HepG2 (cell line): Measurements from ENCODE around the gene RILPL1. TPM values are rescaled to one million over a fixed set of nuclear protein-coding genes. Genes with fewer than 3 reads are reported as not detected.

Source experiments
- CBX1 ChIP-seq: IDR thresholded peaks from one replicate; pipeline ENCODE4 v1.6.1; 2016; ENCODE audit warnings: antibody characterized with exemption, low read depth
- GMEB1 ChIP-seq: sonication (generic); formaldehyde crosslinking; IDR thresholded peaks from 2 replicates; pipeline ENCODE4 v1.5.1; 2020; ENCODE audit warnings: missing genetic modification reagents, mild to moderate bottlenecking, borderline replicate concordance
- JUNB ChIP-seq: sonication (generic); formaldehyde crosslinking; IDR thresholded peaks from 2 replicates; pipeline ENCODE4 v1.8.0; 2022; ENCODE audit warnings: missing genetic modification reagents, mild to moderate bottlenecking, borderline replicate concordance
- MZF1 ChIP-seq: sonication (generic); formaldehyde crosslinking; IDR thresholded peaks from 2 replicates; pipeline ENCODE4 v1.8.1; 2023; ENCODE audit warnings: mild to moderate bottlenecking, missing genetic modification reagents, borderline replicate concordance
- POLR2G ChIP-seq: fragments of 200-400 bp; formaldehyde crosslinking; IDR thresholded peaks from 2 replicates; pipeline ENCODE4 v1.6.1; 2018; ENCODE audit warnings: mild to moderate bottlenecking, low read depth, low read length, moderate library complexity
- ZNF646 ChIP-seq: sonication (generic); formaldehyde crosslinking; IDR thresholded peaks from 2 replicates; pipeline ENCODE4 v1.9.0; 2021; ENCODE audit warnings: mild to moderate bottlenecking, missing genetic modification reagents
- ZNF687 ChIP-seq: sonication (generic); formaldehyde crosslinking; IDR thresholded peaks from 2 replicates; pipeline ENCODE4 v1.5.1; 2020; ENCODE audit warnings: mild to moderate bottlenecking, missing genetic modification reagents, moderate library complexity
- ZNF768 ChIP-seq: sonication (generic); formaldehyde crosslinking; IDR thresholded peaks from 2 replicates; pipeline ENCODE4 v1.4.0; 2020; ENCODE audit warnings: missing genetic modification reagents
- polyA plus RNA-seq, 8 experiments: library from polyadenylated mRNA; depleted of rRNA in 3 of 8; stranded (reverse) in 7 of 8; unstranded in 1 of 8; fragments of >200 nt; fragmentation: Illumina TruSeq in 4 of 8; extraction: Trizol in 4 of 8; gene quantifications; 2 replicates each; pipeline versions ENCODE4 v1.2.1 to v1.2.3, GENCODE V29; 2011 to 2016; ENCODE audit warnings: low read depth in 4 of 8, missing spikeins in 1 of 8, mixed read lengths in 1 of 8; ENCODE audit not compliant: insufficient read depth in 1 of 8
- total RNA-seq, 5 experiments: library from RNA; depleted of rRNA; stranded (reverse); fragments of >200 nt; fragmentation: Illumina TruSeq; extraction: Trizol; gene quantifications; 2 replicates each; pipeline ENCODE4 v1.2.3, GENCODE V29; 2016; ENCODE audit warnings: low read depth in 1 of 5

RILPL1 gene
- total and polyA plus RNA-seq, 2 of the 13 experiments (the other 11 are each of a cell fraction or from before 2014, with no cell fraction given) = 5.8 to 28.4 TPM

- TF ChIP-seq ZNF687 (CRISPR knock-in tag) = peak; percentile 25; the same call in 1 of the 2 replicates
- TF ChIP-seq ZNF646 (CRISPR knock-in tag) = peak; percentile 95
- TF ChIP-seq JUNB = 0 out of 2 replicates have a peak, but pooled peaks have one; percentile 12
- no peak for TF ChIP-seq CBX1
- 0 out of 2 replicates have a peak, but pooled peaks have one; percentile 12 for TF ChIP-seq ZNF768 (CRISPR knock-in tag)
- TF ChIP-seq POLR2G = peak; percentile 36; the same call in 1 of the 2 replicates
- TF ChIP-seq GMEB1 (CRISPR knock-in tag) = no peak
- TF ChIP-seq MZF1 (CRISPR knock-in tag) = 0 out of 2 replicates have a peak, but pooled peaks have one; percentile 52
Measured at GRCh38 chr12:123512838-123513665, 20.5 kb downstream of the RILPL1 start (continued).
